Measurements from ENCODE around the gene ALKBH3.

The ALKBH3 gene

DNA sequence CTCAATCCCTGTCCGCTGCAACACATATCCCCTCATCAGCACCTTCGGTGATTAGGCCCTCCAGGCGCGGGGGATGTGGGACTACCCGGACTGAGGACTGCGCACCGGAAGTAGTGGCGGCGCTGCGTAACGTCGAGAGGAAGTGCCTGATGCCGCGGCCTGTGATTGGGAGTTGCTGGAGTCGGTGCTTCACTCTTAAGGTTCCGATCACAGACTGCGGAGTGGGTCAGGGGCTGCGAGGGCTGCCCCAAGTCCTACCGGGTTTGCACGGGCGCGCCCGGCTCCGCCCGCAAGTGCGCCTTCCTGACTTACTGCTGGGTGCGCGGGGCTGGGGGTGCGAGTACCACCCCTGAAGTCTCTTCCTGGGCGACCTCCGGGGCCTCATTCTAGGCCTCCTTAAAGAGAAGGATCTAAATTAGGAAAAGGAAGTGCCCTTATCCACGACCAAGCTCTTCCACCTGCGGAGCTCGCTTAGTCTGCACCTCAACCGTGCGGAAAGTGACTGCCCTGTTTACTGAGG lies at the start of gene ALKBH3:
Gene ALKBH3 (plus strand): TSS at position 192 of the 520 bp plus-strand sequence. CDS start 1,822 bp downstream, outside the sequence.
- no peak for TF ChIP-seq JUND (IDR thresholded peaks at IDR 0.05; ENCODE audit: low read depth)
- peak; percentile 77 to 97 for DNase-seq (ENCODE audit: low read depth in 1 of 2, low spot score in 1 of 2)
- in situ Hi-C loops (cut with HindIII; ENCODE audit: low pct_unique_long_range_greater_than_20kb, low sequenced_read_pairs) = no loop called here

DNA sequence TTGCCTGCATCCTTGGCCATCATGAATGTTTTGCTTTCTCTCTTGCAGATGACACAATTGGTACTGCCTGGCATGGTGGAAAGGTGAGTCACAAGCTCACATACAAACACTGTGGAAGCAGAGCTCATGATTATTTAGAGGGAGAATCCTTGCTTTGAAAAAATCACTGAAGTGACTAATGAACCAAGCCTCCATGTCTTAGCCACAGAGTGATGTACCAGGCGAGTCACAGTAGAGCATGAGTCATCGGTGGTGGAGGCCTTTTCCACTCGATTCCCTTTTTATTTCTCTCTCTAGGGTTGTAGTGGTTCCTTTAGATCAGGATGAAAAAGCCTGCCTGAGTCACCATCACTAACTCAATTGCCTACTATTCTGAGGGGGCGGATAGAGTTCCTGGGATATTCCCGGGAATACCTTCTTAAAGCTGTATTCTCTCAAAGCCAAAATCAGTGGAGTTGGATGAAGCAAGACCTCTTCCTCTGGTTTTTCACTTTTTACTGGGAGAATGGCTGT lies 49.6 kb upstream of the ALKBH3 start:
- no peak for TF ChIP-seq JUND (IDR thresholded peaks at IDR 0.05; ENCODE audit: low read depth)
- in situ Hi-C loops (cut with HindIII; ENCODE audit: low pct_unique_long_range_greater_than_20kb, low sequenced_read_pairs) = no loop called here
- no peak for DNase-seq (ENCODE audit: low read depth in 1 of 2, low spot score in 1 of 2)

DNA sequence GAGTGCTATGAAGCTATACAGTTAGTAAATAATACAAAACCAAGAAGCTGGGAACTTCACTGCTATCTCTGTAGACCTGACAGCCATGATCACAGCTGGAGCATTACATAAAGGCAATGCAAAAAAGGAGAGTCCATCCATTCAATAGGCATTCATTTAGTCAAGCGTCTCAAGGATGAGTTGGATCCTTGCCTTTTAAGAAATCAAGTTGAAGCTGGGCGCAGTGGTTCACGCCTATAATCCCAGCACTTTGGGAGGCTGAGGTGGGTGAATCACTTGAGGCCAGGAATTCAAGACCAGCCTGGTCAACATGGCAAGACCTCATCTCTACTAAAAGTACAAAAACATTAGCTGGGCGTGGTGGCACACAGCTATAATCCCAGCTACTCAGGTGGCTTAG lies 48.1 kb upstream of the ALKBH3 start:
- in situ Hi-C loops (cut with HindIII; ENCODE audit: low pct_unique_long_range_greater_than_20kb, low sequenced_read_pairs) = no loop called here
- no peak for DNase-seq (ENCODE audit: low read depth in 1 of 2, low spot score in 1 of 2)
- no peak for TF ChIP-seq JUND (IDR thresholded peaks at IDR 0.05; ENCODE audit: low read depth)

DNA sequence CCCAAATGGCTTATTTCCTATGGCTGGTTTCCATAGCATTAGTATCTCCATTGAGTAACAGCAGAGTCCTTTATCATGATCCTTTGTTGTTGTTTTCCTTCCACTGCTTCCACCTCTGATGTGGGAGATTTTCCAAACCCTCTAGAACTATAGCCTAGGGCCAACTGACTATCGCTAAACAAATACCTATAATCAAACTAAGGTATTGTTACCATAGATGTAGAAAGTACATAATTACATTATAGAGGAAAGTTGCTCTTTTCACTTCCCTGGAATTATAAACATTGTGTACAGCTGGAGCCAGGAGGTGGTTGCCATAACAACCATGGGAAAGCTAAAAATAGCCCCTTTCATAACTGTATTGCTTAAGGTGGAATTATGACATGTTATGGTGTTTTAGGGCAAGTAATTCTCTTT lies 47.0 kb upstream of the ALKBH3 start:
- TF ChIP-seq JUND (IDR thresholded peaks at IDR 0.05; ENCODE audit: low read depth) = no peak
- in situ Hi-C loops (cut with HindIII; ENCODE audit: low pct_unique_long_range_greater_than_20kb, low sequenced_read_pairs) = no loop called here
- no peak for DNase-seq (ENCODE audit: low read depth in 1 of 2, low spot score in 1 of 2)

DNA sequence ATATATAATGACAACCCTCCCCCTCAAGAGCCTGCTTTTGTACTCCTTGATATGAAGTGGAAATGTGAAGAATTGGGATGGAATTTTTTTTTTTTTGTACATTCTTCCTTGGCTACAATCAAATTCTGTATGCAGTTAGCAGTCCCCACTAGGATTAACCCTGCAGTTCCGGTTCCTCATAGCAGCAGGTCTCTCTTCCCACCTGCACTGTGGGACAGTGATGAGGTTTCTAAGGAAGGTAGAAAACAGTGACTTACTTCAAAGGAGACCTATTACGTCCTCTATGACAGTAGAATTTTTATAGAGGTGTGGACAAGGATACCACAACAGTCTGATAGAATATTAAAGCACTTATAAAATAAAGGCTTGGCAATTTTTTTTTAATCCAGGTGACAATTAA lies 46.3 kb upstream of the ALKBH3 start:
- TF ChIP-seq JUND (IDR thresholded peaks at IDR 0.05; ENCODE audit: low read depth) = no peak
- DNase-seq (ENCODE audit: low read depth in 1 of 2, low spot score in 1 of 2) = no peak
- in situ Hi-C loops (cut with HindIII; ENCODE audit: low pct_unique_long_range_greater_than_20kb, low sequenced_read_pairs) = no loop called here

DNA sequence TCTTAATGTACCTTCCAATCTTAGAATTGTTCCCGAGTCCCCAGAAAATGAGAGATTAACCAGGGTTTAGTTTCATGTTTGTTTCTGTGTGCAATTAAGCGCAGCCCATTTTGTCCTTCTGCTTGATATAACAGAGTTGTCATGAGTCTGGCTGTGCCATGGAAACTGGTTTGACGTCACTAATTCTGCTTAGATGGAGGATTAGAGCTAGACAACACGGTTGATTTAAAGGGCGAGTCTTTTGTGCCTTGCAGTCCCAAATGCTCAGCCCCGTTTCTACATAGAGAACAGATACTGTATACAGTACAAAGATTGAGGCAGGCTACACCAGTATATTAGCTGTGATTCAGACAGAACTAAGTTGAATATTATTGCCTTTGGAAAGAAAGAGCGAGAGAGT lies 45.5 kb upstream of the ALKBH3 start:
- TF ChIP-seq JUND (IDR thresholded peaks at IDR 0.05; ENCODE audit: low read depth) = no peak
- no peak for DNase-seq (ENCODE audit: low read depth in 1 of 2, low spot score in 1 of 2)
- in situ Hi-C loops (cut with HindIII; ENCODE audit: low pct_unique_long_range_greater_than_20kb, low sequenced_read_pairs) = no loop called here

DNA sequence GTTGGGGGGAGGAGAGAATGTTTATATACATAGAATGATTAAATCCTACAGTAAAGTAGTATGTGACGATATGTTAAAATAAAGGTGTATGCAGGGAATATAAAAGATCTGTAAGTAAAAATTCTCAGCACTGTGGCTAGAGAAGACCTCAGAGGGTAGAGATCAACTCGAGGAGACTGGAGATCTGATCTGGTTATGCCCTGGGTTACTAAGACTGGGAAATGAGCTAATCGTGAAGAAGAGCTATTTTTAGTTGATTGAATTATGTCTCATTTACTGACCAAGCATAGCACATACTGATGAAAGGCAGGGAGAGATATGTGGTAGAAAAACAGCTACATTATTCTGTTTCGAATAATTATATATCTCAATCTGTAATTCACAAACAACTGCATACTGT lies 42.8 kb upstream of the ALKBH3 start:
- no peak for DNase-seq (ENCODE audit: low read depth in 1 of 2, low spot score in 1 of 2)
- no peak for TF ChIP-seq JUND (IDR thresholded peaks at IDR 0.05; ENCODE audit: low read depth)
- in situ Hi-C loops (cut with HindIII; ENCODE audit: low pct_unique_long_range_greater_than_20kb, low sequenced_read_pairs) = no loop called here

DNA sequence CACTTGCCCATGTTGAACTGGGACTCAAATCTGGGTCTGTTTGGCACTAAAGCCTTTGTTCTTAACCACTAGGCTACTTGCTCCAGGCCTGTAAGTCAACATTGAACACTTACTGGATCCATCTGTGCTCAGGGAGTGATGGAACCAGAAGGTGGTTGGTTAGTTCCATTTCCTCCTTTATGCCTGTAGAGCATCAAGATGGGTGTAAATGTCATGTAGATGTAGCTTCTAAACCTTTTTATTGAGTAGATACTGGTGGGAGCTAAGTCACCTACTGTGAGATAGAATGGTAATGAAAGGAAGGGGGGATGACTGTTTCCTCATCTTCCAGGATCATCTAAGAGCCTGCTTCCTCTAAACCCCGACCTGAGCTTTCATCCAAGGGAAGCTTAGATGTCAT lies 38.6 kb upstream of the ALKBH3 start:
- DNase-seq (ENCODE audit: low read depth in 1 of 2, low spot score in 1 of 2) = no peak
- in situ Hi-C loops (cut with HindIII; ENCODE audit: low pct_unique_long_range_greater_than_20kb, low sequenced_read_pairs) = no loop called here
- no peak for TF ChIP-seq JUND (IDR thresholded peaks at IDR 0.05; ENCODE audit: low read depth)

DNA sequence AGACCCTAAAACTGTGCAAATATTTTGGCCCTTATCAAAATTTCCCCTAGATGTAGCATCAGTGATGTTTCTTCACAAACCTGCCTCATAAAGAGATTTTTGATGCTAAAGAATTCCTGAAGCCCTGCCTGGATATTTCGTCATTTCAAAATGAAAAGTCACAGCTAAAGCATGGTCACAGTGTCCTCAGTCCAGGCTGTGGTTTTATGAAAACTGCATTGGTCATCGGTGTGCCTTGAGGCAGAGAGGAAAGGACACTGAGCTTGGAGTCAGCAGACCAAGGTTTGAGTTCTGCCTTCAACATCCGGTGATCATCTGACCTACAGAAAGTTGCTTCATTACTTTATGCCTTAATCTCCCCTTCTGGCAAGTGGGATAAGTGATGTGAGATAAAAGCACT lies 34.8 kb upstream of the ALKBH3 start:
- no peak for TF ChIP-seq JUND (IDR thresholded peaks at IDR 0.05; ENCODE audit: low read depth)
- in situ Hi-C loops (cut with HindIII; ENCODE audit: low pct_unique_long_range_greater_than_20kb, low sequenced_read_pairs) = no loop called here
- no peak for DNase-seq (ENCODE audit: low read depth in 1 of 2, low spot score in 1 of 2)

DNA sequence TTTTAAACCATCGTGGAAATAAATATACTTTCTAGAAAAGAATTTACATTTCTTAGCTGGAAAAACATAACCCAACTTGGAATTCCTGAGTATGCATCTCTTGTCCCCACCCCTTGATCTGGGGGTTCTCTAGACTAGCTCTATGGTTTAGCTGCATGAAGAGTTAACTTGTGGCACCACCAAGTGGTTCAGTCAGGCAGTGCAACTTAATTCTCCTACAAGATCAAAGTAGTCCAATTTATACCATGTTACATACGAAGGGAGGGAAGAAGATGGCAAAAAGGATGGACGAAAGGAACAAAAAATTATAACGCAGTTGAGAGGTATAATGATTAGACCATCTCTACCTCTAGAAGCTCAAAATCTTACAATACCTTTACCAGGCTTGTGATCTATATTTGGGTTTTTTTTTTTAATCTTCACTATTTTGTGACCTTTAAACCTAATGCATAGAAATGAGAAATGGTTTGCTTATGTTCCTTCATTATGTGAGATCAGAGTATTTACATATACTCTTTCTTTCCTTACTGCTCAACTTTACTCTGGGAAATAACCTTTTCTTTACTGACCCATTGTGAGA lies 28.5 kb upstream of the ALKBH3 start:
- in situ Hi-C loops (cut with HindIII; ENCODE audit: low pct_unique_long_range_greater_than_20kb, low sequenced_read_pairs) = no loop called here
- peak; percentile 67 to 78 for DNase-seq (ENCODE audit: low read depth in 1 of 2, low spot score in 1 of 2)
- TF ChIP-seq JUND (IDR thresholded peaks at IDR 0.05; ENCODE audit: low read depth) = no peak

DNA sequence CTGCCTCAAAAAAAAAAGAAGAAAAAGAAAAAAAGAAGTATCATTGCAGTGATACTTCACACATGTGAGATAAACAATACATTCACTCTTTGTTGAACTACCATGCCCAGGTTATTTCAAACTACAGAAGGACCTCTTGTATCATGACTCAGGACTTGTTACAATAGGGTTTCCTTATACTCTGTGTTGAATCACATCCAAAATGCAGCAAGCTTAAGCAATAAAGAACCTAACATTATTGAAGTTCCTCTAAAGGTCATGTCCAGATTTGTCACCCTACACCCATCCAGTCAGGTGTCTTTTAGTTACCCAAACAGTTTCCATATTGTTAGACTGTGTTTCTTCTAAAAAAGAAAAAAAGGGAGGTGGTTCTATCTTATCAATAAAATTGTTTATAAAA lies 26.9 kb upstream of the ALKBH3 start:
- in situ Hi-C loops (cut with HindIII; ENCODE audit: low pct_unique_long_range_greater_than_20kb, low sequenced_read_pairs) = no loop called here
- no peak for DNase-seq (ENCODE audit: low read depth in 1 of 2, low spot score in 1 of 2)
- TF ChIP-seq JUND (IDR thresholded peaks at IDR 0.05; ENCODE audit: low read depth) = no peak

DNA sequence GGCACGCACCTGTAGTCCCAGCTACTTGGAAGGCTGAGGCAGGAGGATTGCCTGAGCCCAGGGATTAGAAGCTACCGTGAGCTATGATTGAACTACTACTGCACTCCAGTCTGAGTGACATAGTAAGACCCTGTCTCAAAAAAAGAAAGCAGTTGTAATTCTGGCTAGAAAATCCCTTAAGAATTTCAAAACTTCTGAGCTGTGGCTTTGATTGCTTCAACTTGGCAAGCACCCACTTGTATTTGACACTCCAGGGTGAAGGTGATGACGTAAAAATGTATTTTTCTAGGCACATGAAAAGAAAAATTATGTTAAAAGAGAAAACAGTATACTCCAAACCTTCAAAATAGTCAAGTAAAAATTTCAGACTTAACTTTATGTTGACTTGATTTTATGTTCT lies 23.6 kb upstream of the ALKBH3 start:
- DNase-seq (ENCODE audit: low read depth in 1 of 2, low spot score in 1 of 2) = no peak
- no peak for TF ChIP-seq JUND (IDR thresholded peaks at IDR 0.05; ENCODE audit: low read depth)
- in situ Hi-C loops (cut with HindIII; ENCODE audit: low pct_unique_long_range_greater_than_20kb, low sequenced_read_pairs) = no loop called here

DNA sequence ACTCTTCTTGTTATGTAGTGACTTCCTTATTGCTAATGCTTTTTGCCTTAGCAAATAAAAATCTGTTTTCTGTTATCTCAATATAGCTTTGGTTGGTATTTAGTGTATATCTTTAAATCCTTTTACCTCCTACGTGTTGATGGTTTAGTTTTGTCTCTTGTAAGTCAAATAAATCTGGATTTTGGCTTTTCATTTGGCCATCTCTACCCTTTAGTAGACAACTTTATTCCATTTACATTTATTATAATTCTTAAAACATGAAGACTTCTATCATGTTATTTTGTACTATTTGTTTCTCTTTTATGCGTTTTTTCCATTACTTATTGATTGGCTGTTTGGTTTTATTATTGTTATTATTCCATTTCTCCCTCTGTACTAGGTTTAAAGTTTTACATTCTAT lies 19.5 kb upstream of the ALKBH3 start:
- no peak for TF ChIP-seq JUND (IDR thresholded peaks at IDR 0.05; ENCODE audit: low read depth)
- in situ Hi-C loops (cut with HindIII; ENCODE audit: low pct_unique_long_range_greater_than_20kb, low sequenced_read_pairs) = no loop called here
- DNase-seq (ENCODE audit: low read depth in 1 of 2, low spot score in 1 of 2) = no peak

DNA sequence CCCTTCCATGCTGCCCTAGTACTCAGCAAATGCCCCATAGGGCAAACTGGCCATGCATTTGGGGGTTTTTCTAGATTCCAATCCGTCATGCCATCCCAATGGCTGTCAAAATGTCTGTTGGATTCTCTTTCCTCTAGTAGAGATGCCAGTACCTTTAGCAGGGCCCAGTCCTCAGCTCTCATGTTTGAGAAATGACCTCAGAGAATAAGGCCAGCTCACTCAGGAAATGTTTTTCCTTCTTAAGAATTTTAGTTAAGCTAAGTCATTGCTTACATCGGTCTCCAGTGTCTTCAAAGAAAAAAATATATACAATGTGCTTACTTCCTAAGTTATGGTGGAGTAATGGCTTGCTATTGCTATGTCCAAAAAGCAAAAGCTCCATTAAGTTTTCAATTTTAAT lies 14.1 kb upstream of the ALKBH3 start:
- no peak for DNase-seq (ENCODE audit: low read depth in 1 of 2, low spot score in 1 of 2)
- no peak for TF ChIP-seq JUND (IDR thresholded peaks at IDR 0.05; ENCODE audit: low read depth)
- in situ Hi-C loops (cut with HindIII; ENCODE audit: low pct_unique_long_range_greater_than_20kb, low sequenced_read_pairs) = no loop called here

Data from T47D (cell line).